Nucleus accumbens (tissue), 56 donors: Measurements from ENCODE around the gene COL6A2.
"Not testable (repeated sequence)": the region's sequence is repeated elsewhere in the genome, so short reads cannot be mapped to it uniquely, and the experiment has no call there.

ENCODE experiments used
- DNase-seq, 56 donors: peaks; one replicate each; lab custom pipeline; 2025; lab: John Stamatoyannopoulos, UW

The COL6A2 gene

DNA sequence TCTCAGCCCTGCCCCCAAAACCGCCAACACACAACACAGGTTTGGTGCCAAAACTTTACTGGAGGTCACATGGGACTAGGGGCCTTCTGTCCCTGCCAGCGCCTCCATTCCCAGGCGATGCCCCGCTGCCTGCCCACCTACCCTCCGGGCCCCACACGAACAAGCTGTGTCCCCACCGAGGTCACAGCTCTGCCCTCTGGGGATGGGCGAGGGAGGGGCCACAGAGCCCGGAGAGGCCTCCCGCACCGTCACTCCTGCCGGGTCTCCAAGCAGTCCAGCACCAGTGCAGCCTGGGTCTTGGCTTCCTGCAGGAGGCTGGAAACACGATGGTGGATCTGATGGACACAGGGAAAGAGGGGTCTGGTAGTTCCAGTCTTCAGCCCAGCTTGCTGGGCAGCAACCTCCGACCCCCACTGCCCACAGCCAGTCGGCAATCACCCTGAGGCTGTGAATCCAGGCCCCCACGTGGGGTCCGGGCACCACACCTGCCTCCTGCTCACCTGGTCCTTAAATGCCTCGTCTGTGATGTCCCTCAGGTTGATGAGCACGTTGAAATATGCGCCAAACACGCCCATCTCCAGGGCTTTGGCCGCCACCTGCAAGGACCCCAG, 38.9 kb downstream of the COL6A2 start:
- DNase-seq = no peak

DNA sequence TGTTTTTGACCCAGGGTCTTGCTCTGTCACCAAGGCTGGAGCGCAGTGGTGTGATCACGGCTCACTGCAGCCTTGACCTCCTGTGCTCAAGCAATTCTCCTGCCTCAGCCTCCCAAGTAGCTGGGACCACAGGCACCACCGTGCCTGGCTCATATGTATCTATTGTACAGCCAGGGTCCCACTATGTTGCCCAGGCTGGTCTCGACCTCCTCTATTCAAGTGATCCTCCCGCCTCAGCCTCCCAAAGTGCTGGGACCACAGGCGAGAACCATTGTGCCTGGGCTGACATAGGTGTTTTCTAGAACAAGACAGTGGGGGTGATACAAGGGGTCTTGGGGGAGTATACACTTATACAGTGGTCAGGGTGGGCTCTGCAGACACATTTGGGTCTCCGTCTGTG, 40.0 kb downstream of the COL6A2 start:
- DNase-seq = no peak

DNA sequence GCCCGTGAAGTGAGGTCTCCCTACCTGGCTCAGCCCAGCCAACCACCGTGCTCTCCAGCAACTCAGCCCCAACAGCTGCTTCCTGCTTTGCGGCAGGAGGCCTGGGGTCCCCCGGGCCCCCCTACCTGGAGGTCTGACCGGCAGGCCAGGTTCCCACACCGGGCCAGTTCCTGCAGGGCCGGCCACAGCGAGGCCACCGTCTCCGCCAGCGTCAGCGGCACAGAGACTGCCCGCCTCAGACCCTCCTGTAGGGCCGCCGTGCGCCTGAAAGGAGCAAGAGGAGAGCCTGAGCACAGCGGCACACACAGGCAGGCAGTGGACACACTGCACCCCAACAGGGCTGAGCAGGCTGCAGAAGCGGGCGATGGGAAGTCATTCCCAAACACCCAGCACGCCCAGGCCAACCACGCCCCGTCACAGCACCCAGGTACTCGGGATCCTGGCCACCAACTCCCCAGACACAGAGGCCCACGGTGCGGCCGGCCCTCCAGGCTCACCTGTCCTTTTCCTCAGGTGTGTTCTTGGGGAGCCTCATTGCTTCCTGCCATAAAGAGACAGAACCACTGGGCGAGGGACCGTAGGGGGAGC, 40.6 kb downstream of the COL6A2 start:
- no peak for DNase-seq

DNA sequence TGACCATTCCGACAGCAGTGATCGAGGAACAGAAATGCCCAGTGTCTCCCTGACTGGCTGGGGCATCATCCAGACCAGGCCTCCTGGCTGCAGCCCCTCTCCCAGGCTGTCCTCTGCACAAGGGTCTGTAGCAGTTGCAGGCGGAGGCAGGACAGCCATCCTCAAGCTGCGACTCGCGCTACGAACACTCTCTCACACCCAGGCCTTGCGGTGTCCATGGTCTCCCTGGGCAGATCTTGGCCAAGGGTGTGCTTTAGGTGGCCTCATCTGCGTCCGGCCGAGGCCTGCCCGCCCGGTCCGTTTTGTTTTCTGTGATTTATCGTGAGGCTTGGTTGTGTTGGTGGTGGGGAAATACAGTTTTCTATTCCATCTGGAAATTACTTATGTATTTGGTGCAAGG, 41.8 kb downstream of the COL6A2 start:
- no peak for DNase-seq

DNA sequence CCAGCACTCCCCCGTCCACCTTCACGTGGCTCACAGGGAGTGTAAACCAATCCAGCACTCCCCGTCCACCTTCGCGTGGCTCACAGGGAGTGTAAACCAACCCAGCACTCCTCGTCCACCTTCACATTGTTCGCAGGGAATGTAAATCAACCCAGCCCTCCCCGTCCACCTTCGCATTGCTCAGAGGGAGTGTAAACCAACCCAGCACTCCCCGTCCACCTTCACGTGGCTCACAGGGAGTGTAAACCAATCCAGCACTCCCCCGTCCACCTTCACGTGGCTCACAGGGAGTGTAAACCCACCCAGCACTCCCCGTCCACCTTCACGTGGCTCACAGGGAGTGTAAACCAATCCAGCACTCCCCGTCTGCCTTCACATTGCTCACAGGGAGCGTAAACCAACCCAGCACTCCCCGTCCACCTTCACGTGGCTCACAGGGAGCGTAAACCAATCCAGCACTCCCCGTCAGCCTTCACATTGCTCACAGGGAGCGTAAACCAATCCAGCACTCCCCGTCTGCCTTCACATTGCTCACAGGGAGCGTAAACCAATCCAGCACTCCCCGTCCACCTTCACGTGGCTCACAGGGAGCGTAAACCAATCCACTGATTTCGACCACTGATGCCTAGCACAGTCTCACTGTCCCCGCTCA, 42.6 kb downstream of the COL6A2 start:
- DNase-seq = not testable (repeated sequence)

DNA sequence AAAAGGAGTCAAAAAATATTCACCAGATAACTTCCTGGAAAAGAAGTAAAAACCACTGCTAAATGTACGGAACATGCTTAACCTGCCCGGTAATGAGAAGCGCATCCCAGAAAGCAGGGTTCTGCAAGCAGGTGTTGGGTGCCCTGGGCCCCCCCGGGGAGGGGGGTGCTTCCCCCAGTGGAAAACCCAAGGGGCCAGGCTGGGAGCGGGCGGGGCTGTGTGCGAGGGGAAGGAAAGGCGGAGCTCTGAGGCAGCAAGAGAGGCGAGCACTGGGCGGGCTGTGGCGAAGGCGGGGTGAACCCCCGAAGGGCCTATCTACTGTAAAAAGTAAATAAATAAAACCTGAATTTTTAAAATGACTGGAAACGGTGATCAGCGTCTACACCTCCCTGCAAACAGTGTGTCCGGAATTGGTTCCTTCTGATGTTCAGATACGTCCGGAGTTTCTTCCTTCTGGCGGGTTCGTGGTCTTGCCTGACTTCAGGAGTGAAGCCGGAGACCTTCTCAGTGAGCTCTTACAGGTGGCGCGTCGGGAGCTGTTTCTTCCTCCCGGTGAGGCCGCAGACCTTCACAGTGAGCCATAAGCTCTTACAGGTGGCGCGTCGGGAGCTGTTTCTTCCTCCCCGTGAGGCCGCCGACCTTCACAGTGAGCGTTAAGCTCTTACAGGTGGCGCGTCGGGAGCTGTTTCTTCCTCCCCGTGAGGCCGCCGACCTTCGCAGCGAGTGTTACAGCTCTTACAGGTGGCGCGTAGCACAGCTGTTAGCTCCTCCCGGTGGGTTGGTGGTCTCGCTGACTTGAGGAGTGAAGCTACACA, 44.1 kb downstream of the COL6A2 start:
- no peak for DNase-seq

DNA sequence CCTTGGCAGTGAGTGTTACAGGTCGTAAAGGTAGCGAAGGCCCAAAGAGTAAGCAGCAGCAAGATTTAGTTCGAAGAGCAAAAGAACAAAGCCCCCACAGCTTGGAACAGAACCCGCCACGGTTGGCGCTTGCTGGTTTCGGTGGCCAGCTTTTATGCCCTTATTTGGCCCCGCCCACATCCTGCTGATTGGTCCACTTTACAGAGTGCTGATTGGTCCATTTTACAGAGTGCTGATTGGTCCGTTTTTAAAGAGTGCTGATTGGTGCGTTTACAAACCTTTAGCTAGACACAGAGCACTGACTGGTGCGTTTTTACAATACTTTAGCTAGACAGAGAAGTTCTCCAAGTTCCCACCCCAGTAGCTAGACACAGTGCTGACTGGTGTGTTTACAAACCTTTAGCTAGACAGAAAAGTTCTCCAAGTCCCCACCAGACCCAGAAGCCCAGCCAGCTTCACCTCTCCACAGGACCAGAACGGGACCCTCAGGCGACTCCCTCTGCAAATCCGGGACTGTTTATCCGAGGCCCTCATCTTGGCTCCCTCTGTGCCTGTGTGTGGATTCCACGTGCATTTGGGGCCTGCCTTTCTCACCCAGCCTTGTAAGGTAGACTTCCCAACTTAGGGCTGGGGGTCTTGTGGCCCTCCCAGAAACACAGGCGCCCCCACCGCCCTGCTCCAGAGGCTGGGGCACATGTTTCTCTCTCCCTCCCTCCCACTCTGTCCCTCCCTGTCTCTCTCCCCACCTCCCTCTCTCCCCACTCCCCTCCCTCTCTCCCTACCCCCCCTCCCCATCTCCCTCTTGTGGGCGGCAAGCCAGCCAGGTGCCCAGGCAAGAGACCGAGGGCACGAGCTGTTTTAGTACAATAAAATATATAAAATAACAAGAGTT, 44.9 kb downstream of the COL6A2 start:
- no peak for DNase-seq

DNA sequence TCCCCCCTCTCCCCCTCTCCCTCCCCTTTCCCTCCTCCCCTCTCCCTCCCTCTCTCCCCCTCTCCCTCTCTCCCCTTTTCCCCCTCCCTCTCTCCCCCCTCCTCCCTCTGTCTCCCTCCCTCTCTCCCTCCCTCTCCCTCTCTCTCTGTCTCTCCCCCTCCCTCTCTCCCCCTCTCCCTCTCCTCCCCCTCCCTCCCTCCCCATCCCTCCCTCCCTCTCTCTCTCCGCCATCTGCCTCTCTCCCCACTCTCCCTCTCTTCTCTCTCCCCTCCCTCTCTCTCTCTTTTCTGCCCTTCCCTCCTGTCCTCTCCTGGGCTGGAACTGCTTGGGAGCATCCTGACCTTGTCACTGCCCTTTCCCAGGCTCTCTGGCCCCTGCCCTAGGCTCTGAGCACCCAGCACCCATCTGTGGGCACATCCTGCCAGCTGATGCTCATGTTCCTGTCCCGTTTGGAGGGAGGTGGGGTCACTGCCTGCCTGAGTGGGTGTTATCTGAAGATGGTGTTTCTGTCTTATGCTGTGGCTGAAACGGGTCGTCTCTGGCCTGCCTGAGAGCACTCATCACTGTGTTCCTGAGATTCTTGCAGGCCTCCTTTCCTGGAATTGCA, 46.7 kb downstream of the COL6A2 start:
- peak in 6 of 56 donors; percentile 8 to 53 (median 24) for DNase-seq

DNA sequence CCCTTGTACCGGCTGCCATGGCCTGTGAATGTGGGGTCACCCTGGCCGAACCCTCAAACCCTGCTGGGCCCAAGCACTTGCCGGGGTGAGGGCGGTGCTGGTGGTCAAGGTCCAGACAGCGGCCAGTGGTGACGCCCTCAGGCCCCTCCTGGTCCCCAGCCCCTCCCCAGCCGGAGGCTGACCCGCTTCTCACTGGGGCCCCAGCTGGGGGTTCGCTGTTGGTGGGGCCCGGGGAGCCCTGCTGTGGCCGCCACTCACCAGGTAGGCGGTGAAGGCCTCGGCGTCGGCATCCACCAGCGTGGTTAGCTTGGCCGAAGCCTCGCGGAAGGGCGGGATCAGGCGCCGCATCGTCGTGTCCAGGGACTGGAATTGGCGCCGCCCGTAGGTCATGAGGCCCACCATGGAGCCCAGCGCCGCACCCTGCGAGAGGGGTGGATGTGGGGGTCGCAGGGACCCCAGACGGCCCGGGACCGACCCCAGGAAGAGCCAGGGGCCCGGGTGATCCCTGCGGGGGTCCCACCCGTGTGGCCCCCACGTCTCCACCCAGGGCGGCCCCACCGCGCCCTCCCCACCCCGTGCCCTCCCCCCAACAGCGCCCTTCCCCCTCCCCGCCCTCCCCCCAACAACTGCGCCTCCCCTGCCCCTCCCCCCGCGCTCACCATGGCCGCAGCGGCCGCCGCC, 47.4 kb downstream of the COL6A2 start:
- no peak for DNase-seq

DNA sequence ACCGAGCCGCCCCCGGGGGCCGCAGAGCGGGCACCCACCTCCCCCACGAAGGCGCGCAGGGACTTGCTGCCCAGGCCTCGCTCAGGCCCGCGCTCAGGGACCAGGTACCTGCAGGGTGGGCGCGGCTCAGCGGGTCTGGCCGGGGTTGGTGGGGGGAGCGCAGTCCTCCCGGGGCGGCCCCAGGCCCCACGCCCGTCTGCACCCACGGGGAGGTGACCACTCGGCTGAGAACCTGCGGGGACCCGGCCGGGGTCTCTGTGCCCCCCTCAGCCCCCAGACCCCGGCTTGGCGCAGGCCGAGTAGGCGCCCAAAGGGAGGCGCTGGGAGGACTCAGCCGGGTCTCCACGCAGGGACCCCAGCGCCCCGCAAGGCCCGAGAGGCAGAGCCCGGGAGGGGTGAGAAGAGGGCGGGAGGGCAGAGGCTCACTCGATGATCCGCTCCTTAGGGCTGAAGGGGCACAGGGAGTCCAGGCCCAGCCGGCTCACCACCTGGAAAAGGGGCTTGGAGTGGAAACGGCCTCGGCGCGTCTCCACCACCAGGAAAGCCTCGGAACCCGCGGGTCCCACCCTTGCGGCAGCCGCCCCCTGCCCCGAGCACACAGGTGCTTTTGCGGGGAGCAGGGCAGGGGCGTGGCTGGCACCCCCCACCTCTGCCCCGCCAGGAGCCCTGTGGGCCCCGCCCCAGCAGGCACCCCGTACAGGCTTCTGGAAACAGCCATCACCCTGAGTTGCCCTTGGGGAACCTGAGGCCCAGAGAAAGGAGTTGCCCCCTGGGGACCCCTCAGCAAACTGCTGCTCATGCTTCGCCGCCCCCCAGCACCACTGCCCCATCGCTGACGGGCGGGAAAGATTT, 48.2 kb downstream of the COL6A2 start:
- no peak for DNase-seq

DNA sequence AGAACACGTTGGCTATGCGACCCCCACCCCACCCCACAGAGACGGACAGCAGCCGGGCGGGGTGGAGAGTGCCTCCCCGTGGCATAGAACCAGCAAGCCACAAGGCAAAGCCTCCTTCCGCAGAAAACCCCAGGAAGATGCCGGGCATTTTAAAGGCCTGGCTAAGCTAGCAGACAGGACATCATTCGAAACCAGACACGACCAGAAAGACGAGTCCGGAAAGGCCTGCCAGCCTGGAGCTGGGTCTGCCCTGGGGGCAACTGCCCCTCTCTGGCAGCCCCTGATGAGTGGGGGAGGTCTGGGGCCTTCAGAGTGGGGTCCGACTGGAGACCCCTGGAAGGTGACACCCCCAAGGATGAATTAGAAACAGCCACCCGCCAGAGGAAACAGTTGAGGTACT, 48.9 kb downstream of the COL6A2 start:
- DNase-seq = no peak

DNA sequence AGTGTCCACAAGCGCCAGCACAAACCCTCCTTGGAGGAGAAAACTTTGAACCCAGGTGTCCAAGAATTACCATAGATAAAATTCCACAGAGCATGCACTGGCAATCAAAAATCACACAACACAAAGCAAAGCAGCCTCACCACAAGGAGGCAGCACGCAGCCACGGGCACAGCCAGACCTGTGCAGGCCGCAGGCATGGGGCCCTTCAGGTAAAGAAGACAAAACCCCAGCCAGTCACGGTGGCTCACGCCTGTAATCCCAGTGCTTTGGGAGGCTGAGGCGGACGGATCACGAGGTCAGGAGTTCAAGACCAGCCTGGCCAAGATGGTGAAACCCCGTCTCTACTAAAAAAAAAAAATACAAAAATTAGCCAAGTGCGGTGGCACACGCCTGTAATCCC, 49.5 kb downstream of the COL6A2 start:
- not testable (repeated sequence) for DNase-seq

DNA sequence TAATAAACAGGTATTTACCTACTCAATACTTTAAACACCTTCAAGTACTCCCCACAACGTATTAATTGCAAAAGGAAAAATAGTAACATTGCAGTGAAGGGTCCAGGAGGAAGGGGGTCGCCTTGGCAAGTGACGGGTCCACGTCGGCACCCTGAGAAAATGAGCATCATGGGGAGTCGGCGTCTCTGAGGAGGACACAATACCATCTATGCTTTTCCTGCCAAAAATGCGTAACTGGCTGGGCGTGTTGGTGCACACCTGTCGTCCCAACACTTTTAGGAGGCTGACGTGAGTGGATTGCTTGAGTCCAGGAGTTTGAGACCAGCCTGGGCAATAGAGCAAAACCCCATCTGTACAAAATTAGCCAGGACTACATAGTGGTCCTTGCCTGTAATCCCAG, 50.2 kb downstream of the COL6A2 start:
- DNase-seq = no peak

DNA sequence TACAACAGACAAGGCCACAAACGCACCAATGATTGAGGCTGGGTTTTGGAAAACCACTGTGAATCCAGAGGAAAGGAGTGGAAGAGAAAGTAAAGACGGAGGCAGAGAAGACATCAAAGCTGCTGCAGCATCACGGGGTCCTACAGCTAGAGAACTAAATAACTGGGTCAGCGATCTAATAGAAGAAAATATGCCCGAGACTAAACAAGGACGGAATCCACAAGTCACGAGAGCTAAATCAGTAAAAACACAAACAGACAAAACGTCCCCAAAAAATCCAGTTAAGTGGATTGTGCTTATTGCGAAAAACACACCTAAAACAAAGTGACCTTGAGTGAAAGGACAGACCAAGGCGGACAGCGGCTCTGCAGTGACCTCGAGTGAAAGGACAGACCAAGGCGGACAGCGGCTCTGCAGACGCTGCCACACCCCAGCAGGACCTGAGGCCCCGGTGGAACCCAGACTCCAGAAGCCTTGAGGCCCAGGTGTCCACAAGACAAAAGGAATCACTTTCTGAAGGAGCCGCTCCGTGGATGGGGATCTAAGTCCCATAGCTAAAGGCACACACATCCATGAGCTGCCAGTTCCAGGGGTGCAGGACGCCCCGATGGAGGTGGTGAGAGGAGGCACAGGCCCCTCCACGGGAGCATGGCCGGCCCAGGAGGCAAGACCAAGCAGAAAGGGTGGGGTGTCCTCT, 51.4 kb downstream of the COL6A2 start:
- DNase-seq = no peak

DNA sequence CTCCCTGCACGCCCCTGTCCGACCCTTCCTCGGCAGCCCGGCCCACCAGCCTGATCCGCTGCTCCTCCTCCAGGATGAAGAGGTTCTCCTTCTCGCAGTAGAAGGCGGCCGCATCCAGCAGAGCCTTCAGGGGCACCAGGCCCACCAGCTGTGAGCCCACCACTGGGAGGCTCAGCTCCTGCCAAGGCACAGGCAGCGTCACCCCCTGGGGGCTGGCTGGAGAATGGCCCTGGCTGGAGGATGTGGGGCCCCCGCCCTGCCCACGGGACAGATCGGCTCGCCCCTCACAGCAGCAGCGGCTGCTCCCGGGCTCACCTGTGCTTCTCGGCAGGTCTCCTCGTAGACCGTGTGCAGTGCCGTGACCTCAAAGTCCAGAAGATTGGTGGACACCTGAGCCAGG, 52.2 kb downstream of the COL6A2 start:
- DNase-seq = no peak

DNA sequence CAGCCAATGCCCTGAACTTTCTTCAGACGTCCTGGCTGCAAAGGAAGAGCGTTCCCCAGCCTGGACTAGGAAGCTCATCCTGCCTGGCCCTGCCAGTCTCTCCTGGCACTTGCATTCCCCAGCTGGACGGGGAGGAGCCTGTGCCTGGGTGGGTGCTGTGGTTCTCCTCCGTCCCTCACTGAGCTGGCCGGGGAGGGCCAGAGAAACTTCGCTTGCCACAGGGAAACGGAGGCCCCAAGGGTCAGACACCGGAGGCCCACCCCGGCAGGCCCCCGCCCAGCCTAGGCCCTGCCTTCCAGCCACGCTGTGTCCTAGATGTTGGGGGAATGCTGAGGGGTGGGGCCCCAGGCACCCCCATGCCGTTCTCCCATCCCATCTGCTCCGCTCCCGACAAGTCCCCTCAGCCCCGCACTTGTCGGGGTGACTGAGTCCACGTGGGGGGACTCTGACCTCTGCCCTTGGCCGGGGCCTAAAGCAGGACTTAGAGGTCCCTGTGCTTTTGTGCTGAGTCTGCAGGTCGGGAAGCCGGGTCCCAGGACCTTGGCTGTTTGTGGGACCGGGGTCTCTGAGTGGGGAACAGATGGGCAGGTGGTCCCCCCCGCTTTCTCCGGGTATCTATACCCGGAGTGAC, 52.7 kb downstream of the COL6A2 start:
- DNase-seq = peak in 6 of 56 donors; percentile 14 to 22 (median 18)

DNA sequence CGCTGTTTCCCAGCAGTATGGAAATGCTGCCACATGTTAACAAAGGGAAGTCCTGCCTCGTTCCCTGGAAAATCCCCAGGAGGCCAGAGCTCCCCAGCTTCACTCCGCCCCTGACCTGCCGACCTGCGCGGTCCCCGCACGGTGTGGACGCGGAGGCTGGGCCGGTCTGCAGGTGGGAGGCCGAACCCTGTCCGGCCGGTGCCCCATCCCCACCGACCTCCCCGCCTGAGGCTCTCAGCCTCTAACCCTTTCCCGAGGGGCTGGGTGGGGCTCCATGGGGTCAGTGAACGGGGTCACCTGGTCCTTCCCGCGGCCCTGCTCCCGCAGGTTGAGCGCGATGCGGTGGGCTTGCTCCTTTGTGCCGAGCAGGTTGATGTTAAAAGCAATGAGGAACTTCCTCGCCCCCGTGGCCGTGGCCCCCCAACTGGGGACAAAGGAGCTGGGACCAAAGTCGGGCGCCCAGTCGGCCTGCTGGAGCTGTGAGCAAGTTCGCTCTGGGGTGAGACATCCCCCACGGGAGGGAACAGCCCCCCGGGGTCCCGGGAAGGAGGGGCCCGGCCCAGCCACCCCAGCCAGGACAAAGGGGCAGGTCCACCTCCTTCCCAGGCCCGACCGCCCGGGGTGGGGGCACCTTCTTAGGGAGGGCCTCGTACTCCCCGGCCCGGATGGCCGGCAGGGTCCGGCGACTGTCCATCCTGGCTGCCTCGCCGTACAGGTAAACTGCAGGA, 53.5 kb downstream of the COL6A2 start:
- no peak for DNase-seq
